ENCODE results near the gene KRT32.

The KRT32 gene

DNA sequence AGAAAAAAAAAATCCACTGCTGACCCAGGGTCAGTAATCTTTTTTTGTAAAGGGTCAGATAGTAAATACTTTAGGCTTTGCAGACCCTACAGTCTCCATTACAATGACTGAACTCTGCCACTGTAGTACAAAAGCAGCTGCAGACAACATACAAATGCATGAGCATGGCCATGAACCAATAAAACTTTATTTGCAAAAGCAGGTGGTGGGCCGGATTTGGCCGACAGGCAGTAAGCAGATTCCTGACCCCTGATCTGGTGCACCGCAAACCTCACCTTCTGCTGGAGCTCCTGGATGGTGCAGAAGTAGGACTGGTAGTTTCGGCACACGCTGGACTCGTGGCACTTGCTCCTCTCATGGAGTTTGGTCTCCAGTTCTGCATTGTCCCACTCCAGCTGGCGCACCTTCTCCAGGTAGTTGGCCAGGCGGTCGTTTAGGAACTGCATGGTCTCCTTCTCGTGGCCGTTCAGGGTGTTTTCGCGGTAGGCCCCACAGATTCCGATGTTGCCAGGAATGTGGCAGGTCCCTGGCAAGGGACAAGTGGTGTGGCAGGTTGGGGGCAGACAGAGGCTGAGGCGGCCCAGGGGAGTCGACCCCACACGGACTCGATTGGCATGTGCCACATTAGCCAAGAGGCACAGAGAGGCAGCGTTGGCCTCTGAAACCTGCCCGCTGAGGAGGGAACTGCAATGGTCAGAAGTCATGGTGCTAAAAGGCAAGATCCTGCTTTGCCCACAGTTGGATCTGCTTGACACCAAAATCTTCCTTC, 55.9 kb downstream of the KRT32 start:
- no peak for TF ChIP-seq Cebpa-rat (IDR thresholded peaks at IDR 0.05)

More for the DNA sequence above, 55.9 kb downstream of the KRT32 start:
- Histone ChIP-seq H3K27ac (no peak overlapping the region), H3K4me2 (no peak overlapping the region), H3K4me1 (peaks cover 6% of the 10 kb centered on the region), H4K20me1 (no peaks in the 10 kb centered on the region), H3K36me3 (no peaks in the 10 kb centered on the region), H3K4me3 (no peak overlapping the region), H3K9ac (no peak overlapping the region), H3K9me3 (no peaks in the 10 kb centered on the region), H3K27me3 (no peaks in the 10 kb centered on the region)
